Mesenchymal stem cell (in vitro differentiated cells and primary cell): ENCODE measurements around the gene AR.

Source experiments
- DNase-seq: peaks from one replicate; pipeline ENCODE4 v3.0.0-alpha.2; 2013
- H2AFZ ChIP-seq: one replicate; pipeline ENCODE4 v1.6.1; 2013; ENCODE audit warnings: low read depth, mild to moderate bottlenecking, control low read depth, inconsistent platforms, low read length, moderate library complexity
- H2AK5ac ChIP-seq: 2 replicates; pipeline ENCODE4 v1.6.1; 2013; ENCODE audit warnings: low read length, moderate library complexity, mild to moderate bottlenecking, inconsistent platforms; ENCODE audit not compliant: severe bottlenecking
- H2BK120ac ChIP-seq: one replicate; pipeline ENCODE4 v1.6.1; 2013; ENCODE audit warnings: low read depth, mild to moderate bottlenecking, inconsistent platforms, low read length, moderate library complexity
- H2BK12ac ChIP-seq, 2 experiments: one replicate each; pipeline ENCODE4 v1.6.1; 2013; ENCODE audit warnings: inconsistent platforms in 2 of 2, low read length in 2 of 2, mild to moderate bottlenecking in 2 of 2, moderate library complexity in 2 of 2, control low read depth in 1 of 2
- H2BK15ac ChIP-seq: one replicate; pipeline ENCODE4 v1.6.1; 2013; ENCODE audit warnings: mild to moderate bottlenecking, low read depth, inconsistent platforms; ENCODE audit not compliant: poor library complexity, severe bottlenecking
- H2BK5ac ChIP-seq: 2 replicates; pipeline ENCODE4 v1.6.1; 2013; ENCODE audit warnings: low read depth, mild to moderate bottlenecking, low read length, control low read depth, inconsistent platforms; ENCODE audit not compliant: poor library complexity, severe bottlenecking
- H3K14ac ChIP-seq, 2 experiments: one replicate each; pipeline ENCODE4 v1.6.1; 2013; ENCODE audit warnings: inconsistent platforms in 2 of 2, low read length in 2 of 2, control low read depth in 1 of 2, mild to moderate bottlenecking in 1 of 2, moderate library complexity in 1 of 2
- H3K18ac ChIP-seq, 2 experiments: one replicate each; pipeline ENCODE4 v1.6.1; 2013; ENCODE audit warnings: inconsistent platforms in 2 of 2, low read length in 2 of 2, control low read depth in 1 of 2, low read depth in 1 of 2, mild to moderate bottlenecking in 1 of 2
- H3K23ac ChIP-seq, 2 experiments: one replicate each; pipeline ENCODE4 v1.6.1; 2013; ENCODE audit warnings: inconsistent platforms in 2 of 2, low read length in 2 of 2, mild to moderate bottlenecking in 2 of 2, moderate library complexity in 2 of 2, control low read depth in 1 of 2
- H3K27ac ChIP-seq: 2 replicates; pipeline ENCODE4 v1.5.1; 2013; ENCODE audit warnings: mild to moderate bottlenecking, moderate library complexity, low read length, control low read depth, inconsistent platforms; ENCODE audit not compliant: poor library complexity, severe bottlenecking
- H3K27me3 ChIP-seq, 2 experiments: 2 replicates each; pipeline versions ENCODE4 v1.6.1 to v1.7.0; 2013; ENCODE audit warnings: low read length in 2 of 2, mild to moderate bottlenecking in 2 of 2, moderate library complexity in 2 of 2, control low read depth in 1 of 2, inconsistent platforms in 1 of 2; ENCODE audit not compliant: control insufficient read depth in 1 of 2, insufficient read depth in 1 of 2
- H3K36me3 ChIP-seq, 2 experiments: 2 replicates each; pipeline versions ENCODE4 v1.6.1 to v1.7.0; 2013; ENCODE audit warnings: low read length in 2 of 2, control low read depth in 1 of 2, inconsistent platforms in 1 of 2, low read depth in 1 of 2, mild to moderate bottlenecking in 1 of 2; ENCODE audit not compliant: insufficient read depth in 2 of 2, control insufficient read depth in 1 of 2
- H3K4ac ChIP-seq, 2 experiments: one replicate each; pipeline ENCODE4 v1.6.1; 2013; ENCODE audit warnings: inconsistent platforms in 2 of 2, low read length in 2 of 2, mild to moderate bottlenecking in 2 of 2, moderate library complexity in 2 of 2, control low read depth in 1 of 2, low read depth in 1 of 2
- H3K4me1 ChIP-seq: 2 replicates; pipeline ENCODE4 v1.6.1; 2013; ENCODE audit warnings: low read depth, low read length, control low read depth; ENCODE audit not compliant: control insufficient read depth, insufficient read depth
- H3K4me2 ChIP-seq: 2 replicates; pipeline ENCODE4 v1.6.1; 2013; ENCODE audit warnings: low read length, mild to moderate bottlenecking, inconsistent platforms; ENCODE audit not compliant: poor library complexity, severe bottlenecking
- H3K4me3 ChIP-seq, 2 experiments: 2 replicates each; pipeline versions ENCODE4 v1.5.1 to v1.7.0; 2013; ENCODE audit warnings: low read length in 2 of 2, mild to moderate bottlenecking in 2 of 2, control low read depth in 1 of 2, low read depth in 1 of 2; ENCODE audit not compliant: insufficient read depth in 1 of 2
- H3K79me1 ChIP-seq: replicated peaks from 2 replicates; pipeline ENCODE4 v1.6.1; 2013; ENCODE audit warnings: mild to moderate bottlenecking, control low read depth, low read length, inconsistent platforms; ENCODE audit not compliant: poor library complexity, severe bottlenecking
- H3K9ac ChIP-seq: 2 replicates; pipeline ENCODE4 v1.7.0; 2013; ENCODE audit warnings: mild to moderate bottlenecking, low read length, moderate library complexity
- H3K9me3 ChIP-seq: 2 replicates; pipeline ENCODE4 v1.7.0; 2013; ENCODE audit warnings: mild to moderate bottlenecking, low read length; ENCODE audit not compliant: control insufficient read depth
- H4K8ac ChIP-seq: one replicate; pipeline ENCODE4 v1.6.1; 2013; ENCODE audit warnings: inconsistent platforms, mild to moderate bottlenecking, low read length, moderate library complexity
- H4K91ac ChIP-seq: one replicate; pipeline ENCODE4 v1.6.1; 2013; ENCODE audit warnings: mild to moderate bottlenecking, low read length, inconsistent platforms
- WGBS: methylation state at CpG from one replicate; pipeline ENCODE4 v1.1.7; 2013; ENCODE audit warnings: mixed read lengths; 5-methylcytosine and 5-hydroxymethylcytosine counted together

Gene AR

DNA sequence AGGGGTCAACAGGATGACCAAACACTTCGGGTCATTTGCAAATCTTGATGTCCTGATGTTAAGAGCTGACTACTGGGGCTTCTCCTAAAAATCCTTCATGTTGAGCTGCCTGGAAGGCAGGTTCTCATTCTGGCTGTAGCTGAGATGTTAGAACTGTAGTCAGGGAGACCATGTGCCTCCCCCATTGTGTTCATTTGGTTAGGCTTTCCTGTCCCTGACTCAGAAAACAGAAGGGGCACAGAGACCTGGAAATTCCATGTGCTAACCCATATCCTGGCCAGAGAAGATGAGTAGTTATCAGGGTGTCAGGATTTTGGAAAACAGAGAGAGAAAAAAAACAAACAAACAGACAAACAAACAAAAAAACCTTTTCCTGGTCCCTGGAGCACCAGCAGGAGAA is 177.5 kb downstream of the AR start:
- Histone ChIP-seq H3K9ac (no peak overlapping the region), H3K4ac (no peak overlapping the region), H3K27me3 (peaks cover 0 to 15% of the 10 kb centered on the region in 2 experiments), H3K14ac (no peak overlapping the region), H2BK12ac (no peak overlapping the region), H2BK120ac (no peak overlapping the region), H3K9me3 (no peaks in the 10 kb centered on the region), H2AK5ac (no peak overlapping the region), H3K18ac (no peak overlapping the region), H3K4me1 (no peaks in the 10 kb centered on the region), H3K23ac (no peak overlapping the region), H3K79me1 (no peaks in the 10 kb centered on the region), H4K91ac (no peak overlapping the region), H2BK5ac (no peak overlapping the region), H4K8ac (no peak overlapping the region), H3K27ac (no peak overlapping the region), H2AFZ (no peak overlapping the region), H3K4me2 (no peak overlapping the region), H3K36me3 (peaks cover 0 to 4% of the 10 kb centered on the region in 2 experiments), H2BK15ac (no peak overlapping the region), H3K4me3 (no peak overlapping the region)
- DNase-seq, result no peak
- WGBS, result 86% methylated on average over 1 of the region's 1 CpG

GRCh38 chrX:67723580-67724351 is 179.9 kb downstream of the AR start:
- Histone ChIP-seq H4K91ac (no peak overlapping the region), H2AK5ac (no peak overlapping the region), H2BK5ac (no peak overlapping the region), H3K14ac (no peak overlapping the region), H3K4me1 (no peaks in the 10 kb centered on the region), H3K9ac (peak overlapping the region; percentile 53), H3K27me3 (peaks cover 0 to 17% of the 10 kb centered on the region in 2 experiments), H2BK12ac (no peak overlapping the region), H3K18ac (no peak overlapping the region), H3K4me3 (no peak overlapping the region), H3K4ac (no peak overlapping the region), H2BK120ac (no peak overlapping the region), H3K23ac (no peak overlapping the region), H3K36me3 (no peaks in the 10 kb centered on the region), H2AFZ (no peak overlapping the region), H3K27ac (no peak overlapping the region), H2BK15ac (no peak overlapping the region), H3K79me1 (no peaks in the 10 kb centered on the region), H3K4me2 (no peak overlapping the region), H3K9me3 (no peaks in the 10 kb centered on the region), H4K8ac (no peak overlapping the region)
- no peak for DNase-seq
- WGBS, result 98% methylated on average over 3 of the region's 5 CpGs

DNA sequence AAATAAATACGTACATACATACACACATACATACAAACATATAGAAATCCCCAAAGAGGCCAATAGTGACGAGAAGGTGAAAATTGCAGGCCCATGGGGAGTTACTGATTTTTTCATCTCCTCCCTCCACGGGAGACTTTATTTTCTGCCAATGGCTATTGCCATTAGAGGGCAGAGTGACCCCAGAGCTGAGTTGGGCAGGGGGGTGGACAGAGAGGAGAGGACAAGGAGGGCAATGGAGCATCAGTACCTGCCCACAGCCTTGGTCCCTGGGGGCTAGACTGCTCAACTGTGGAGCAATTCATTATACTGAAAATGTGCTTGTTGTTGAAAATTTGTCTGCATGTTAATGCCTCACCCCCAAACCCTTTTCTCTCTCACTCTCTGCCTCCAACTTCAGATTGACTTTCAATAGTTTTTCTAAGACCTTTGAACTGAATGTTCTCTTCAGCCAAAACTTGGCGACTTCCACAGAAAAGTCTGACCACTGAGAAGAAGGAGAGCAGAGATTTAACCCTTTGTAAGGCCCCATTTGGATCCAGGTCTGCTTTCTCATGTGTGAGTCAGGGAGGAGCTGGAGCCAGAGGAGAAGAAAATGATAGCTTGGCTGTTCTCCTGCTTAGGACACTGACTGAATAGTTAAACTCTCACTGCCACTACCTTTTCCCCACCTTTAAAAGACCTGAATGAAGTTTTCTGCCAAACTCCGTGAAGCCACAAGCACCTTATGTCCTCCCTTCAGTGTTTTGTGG is 180.7 kb downstream of the AR start:
- Histone ChIP-seq H2BK15ac (no peak overlapping the region), H3K18ac (no peak overlapping the region), H4K8ac (no peak overlapping the region), H3K4me2 (no peak overlapping the region), H3K36me3 (no peaks in the 10 kb centered on the region), H3K9ac (no peak overlapping the region), H2AK5ac (no peak overlapping the region), H3K14ac (no peak overlapping the region), H3K9me3 (no peaks in the 10 kb centered on the region), H2BK120ac (no peak overlapping the region), H3K79me1 (no peaks in the 10 kb centered on the region), H3K27me3 (peaks cover 0 to 17% of the 10 kb centered on the region in 2 experiments), H2BK5ac (no peak overlapping the region), H3K27ac (no peak overlapping the region), H3K4me1 (no peaks in the 10 kb centered on the region), H3K4ac (no peak overlapping the region), H2BK12ac (no peak overlapping the region), H4K91ac (no peak overlapping the region), H2AFZ (no peak overlapping the region), H3K4me3 (no peak overlapping the region), H3K23ac (no peak overlapping the region)
- no peak for DNase-seq
- 90% methylated on average over 3 of the region's 5 CpGs for WGBS

GRCh38 chrX:67725471-67725870 is 181.7 kb downstream of the AR start:
- no peak overlapping the region for H3K4ac ChIP-seq
- H3K79me1 ChIP-seq, result no peaks in the 10 kb centered on the region

More at GRCh38 chrX:67725471-67725870, 181.7 kb downstream of the AR start:
- H3K9me3 ChIP-seq, result no peaks in the 10 kb centered on the region
- no peak overlapping the region for H3K4me2 ChIP-seq
- H2AK5ac ChIP-seq, result no peak overlapping the region
- WGBS, result 93% methylated on average over 2 of the region's 2 CpGs
- peaks cover 0 to 17% of the 10 kb centered on the region in 2 experiments for H3K27me3 ChIP-seq
- no peak overlapping the region for H3K23ac ChIP-seq
- no peak for DNase-seq
- no peak overlapping the region for H2BK120ac ChIP-seq
- H4K8ac ChIP-seq, result no peak overlapping the region
- H3K9ac ChIP-seq, result no peak overlapping the region
- H2BK12ac ChIP-seq, result no peak overlapping the region
- no peak overlapping the region for H2BK5ac ChIP-seq
- no peaks in the 10 kb centered on the region for H3K36me3 ChIP-seq
- H3K18ac ChIP-seq, result no peak overlapping the region
- H3K27ac ChIP-seq, result no peak overlapping the region
- H2AFZ ChIP-seq, result no peak overlapping the region
- no peak overlapping the region for H3K4me3 ChIP-seq
- H3K14ac ChIP-seq, result no peak overlapping the region
- H4K91ac ChIP-seq, result no peak overlapping the region
- no peaks in the 10 kb centered on the region for H3K4me1 ChIP-seq
- no peak overlapping the region for H2BK15ac ChIP-seq
